PC-3 (cell line): ENCODE results near the gene ALPK3.

Experiments
- EZH2phosphoT487 ChIP-seq: fragments of 300-600 bp; sonication (generic); IDR thresholded peaks from 2 replicates; pipeline ENCODE4 v1.6.1; 2018; ENCODE audit warnings: mild to moderate bottlenecking, antibody characterized with exemption, low read length, borderline replicate concordance
- TF ChIP-seq, protein P1 (sequence below): fragments of 300-600 bp; sonication (generic); conservative IDR thresholded peaks from 2 replicates; pipeline ENCODE4 v1.5.1; 2017; ENCODE audit warnings: antibody characterized with exemption, low read depth, mild to moderate bottlenecking, low read length

DNA sequence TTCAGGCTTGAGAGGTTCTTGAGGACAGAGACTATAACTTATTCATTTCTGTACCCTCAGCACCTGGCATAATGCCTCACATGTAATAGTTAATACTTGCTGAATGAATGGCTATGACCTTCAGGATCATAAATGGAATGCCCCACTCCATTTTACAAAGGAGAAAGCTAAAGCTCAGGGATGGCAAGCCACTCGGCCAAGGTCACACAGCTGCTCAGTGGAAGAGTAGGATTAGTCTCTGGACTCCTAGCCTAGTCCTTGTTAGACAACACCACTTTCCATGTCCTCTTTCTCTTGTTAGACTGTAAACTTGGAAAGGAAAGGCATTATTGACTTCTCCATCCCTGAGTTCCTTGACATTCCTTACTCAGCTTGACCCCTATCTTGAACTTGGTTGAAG lies 3.2 kb upstream of the ALPK3 start:
- TF ChIP-seq, protein P1, sequence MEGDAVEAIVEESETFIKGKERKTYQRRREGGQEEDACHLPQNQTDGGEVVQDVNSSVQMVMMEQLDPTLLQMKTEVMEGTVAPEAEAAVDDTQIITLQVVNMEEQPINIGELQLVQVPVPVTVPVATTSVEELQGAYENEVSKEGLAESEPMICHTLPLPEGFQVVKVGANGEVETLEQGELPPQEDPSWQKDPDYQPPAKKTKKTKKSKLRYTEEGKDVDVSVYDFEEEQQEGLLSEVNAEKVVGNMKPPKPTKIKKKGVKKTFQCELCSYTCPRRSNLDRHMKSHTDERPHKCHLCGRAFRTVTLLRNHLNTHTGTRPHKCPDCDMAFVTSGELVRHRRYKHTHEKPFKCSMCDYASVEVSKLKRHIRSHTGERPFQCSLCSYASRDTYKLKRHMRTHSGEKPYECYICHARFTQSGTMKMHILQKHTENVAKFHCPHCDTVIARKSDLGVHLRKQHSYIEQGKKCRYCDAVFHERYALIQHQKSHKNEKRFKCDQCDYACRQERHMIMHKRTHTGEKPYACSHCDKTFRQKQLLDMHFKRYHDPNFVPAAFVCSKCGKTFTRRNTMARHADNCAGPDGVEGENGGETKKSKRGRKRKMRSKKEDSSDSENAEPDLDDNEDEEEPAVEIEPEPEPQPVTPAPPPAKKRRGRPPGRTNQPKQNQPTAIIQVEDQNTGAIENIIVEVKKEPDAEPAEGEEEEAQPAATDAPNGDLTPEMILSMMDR = no peak
- TF ChIP-seq EZH2phosphoT487 = no peak
